Measurements from ENCODE around the gene NXPH1. TPM values are rescaled to one million over a fixed set of nuclear protein-coding genes. Genes with fewer than 3 reads are reported as not detected.

NXPH1 gene
- total and polyA plus RNA-seq, 2 experiments from 2014 or later: 0.45 to 3.0 TPM

- no peaks in the 10 kb centered on the region for H3K4me1 Mint-ChIP-seq
- Histone ChIP-seq H3K36me3 (ENCODE audit: insufficient read depth) (no peaks in the 10 kb centered on the region), H3K27ac (ENCODE audit: low read depth) (no peak overlapping the region), H3K79me2 (replicated peaks; ENCODE audit: insufficient read depth) (no peaks in the 10 kb centered on the region), H3K4me2 (no peak overlapping the region), H3K27me3 (ENCODE audit: insufficient read depth) (no peaks in the 10 kb centered on the region), H3K4me1 (ENCODE audit: insufficient read depth) (no peaks in the 10 kb centered on the region), H3F3A (replicated peaks; ENCODE audit: low read depth) (no peaks in the 10 kb centered on the region), H3K9me2 (ENCODE audit: insufficient read depth) (no peaks in the 10 kb centered on the region), H4K20me1 (replicated peaks; ENCODE audit: insufficient read depth) (no peaks in the 10 kb centered on the region), H3K4me3 (no peak overlapping the region), H2AFZ (no peak overlapping the region)
- DNase-seq (ENCODE audit: low spot score) (no peak), ATAC-seq (no peak)
- H3K27ac Mint-ChIP-seq: no peak overlapping the region
- TF ChIP-seq NANOG (IDR thresholded peaks at IDR 0.05; ENCODE audit: borderline replicate concordance) (no peak), EZH2phosphoT487 (IDR thresholded peaks at IDR 0.05; ENCODE audit: unreplicated experiment) (no peak), POLR2AphosphoS5 (IDR thresholded peaks at IDR 0.05; ENCODE audit: low read depth) (no peak), JUNB (IDR thresholded peaks at IDR 0.05; ENCODE audit: unreplicated experiment) (no peak), CTCF (conservative IDR thresholded peaks at IDR 0.05; ENCODE audit: low read depth in 2 of 2) (no peak), ZNF114 (CRISPR knock-in tag; IDR thresholded peaks at IDR 0.05) (no peak), STAT1 (IDR thresholded peaks at IDR 0.05; ENCODE audit: unreplicated experiment) (no peak), ETS1 (IDR thresholded peaks at IDR 0.05) (no peak), ZNF331 (CRISPR knock-in tag; IDR thresholded peaks at IDR 0.05; ENCODE audit: low read depth) (no peak), EZH2 (IDR thresholded peaks at IDR 0.05; ENCODE audit: low read depth, unreplicated experiment) (no peak), CREB1 (CRISPR knock-in tag; IDR thresholded peaks at IDR 0.05; ENCODE audit: low read depth) (no peak), ZNF462 (CRISPR knock-in tag; IDR thresholded peaks at IDR 0.05) (no peak)
- no peaks in the 10 kb centered on the region for H3K36me3 Mint-ChIP-seq (ENCODE audit: low read depth)
- H3K27me3 Mint-ChIP-seq (ENCODE audit: insufficient read depth, low read depth, poor library complexity): no peaks in the 10 kb centered on the region
- H3K9me3 Mint-ChIP-seq: no peaks in the 10 kb centered on the region
- no peak overlapping the region for H3K4me3 Mint-ChIP-seq
Observed at GRCh38 chr7:8800986-8801385, 367.6 kb downstream of the NXPH1 start.
